ENCODE results near the gene PPARA.
"Not testable (repeated sequence)": the region's sequence is repeated elsewhere in the genome, so short reads cannot be mapped to it uniquely, and the experiment has no call there.

The PPARA gene

DNA sequence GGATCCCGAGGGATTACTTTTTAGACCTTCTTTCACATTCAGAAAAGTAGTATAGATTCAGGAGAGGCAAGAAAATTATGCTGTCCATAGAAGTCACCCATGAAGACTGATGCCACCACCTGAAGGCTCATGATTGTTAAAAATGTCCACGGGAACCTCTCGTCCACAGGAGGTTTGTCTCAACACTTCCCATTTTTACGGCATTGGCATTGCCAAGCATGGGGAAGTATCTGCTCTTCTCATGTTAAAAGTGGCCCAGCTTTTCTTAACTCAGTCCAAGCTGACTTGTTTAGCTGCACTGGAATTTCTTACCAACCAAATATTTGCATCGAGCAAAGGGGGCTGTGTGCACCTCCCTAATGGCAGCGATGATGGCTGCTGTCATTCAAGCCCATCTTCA lies 90.2 kb downstream of the PPARA start:
- no peak for DNase-seq (ENCODE audit: low read depth in 1 of 2, low spot score in 1 of 2)

DNA sequence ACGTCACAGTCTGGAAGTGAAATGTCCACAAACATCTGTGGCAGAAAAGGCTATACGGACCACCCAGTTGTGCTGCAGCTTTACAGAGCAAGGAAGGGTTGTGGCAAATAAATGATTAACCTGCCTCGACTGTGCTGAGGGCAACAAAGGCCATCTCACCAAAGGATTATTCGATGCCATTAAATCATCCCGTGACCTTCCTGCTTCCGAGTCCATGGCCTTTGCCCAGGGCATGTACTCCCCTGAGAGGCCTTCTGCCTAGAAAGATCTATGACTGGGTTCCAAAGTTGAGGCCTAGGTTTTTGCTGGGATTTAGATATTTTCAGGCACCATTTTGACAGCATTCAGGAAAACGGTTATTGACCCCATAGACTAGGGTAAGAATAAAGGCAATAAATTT lies 90.6 kb downstream of the PPARA start:
- DNase-seq (ENCODE audit: low read depth in 1 of 2, low spot score in 1 of 2): no peak

DNA sequence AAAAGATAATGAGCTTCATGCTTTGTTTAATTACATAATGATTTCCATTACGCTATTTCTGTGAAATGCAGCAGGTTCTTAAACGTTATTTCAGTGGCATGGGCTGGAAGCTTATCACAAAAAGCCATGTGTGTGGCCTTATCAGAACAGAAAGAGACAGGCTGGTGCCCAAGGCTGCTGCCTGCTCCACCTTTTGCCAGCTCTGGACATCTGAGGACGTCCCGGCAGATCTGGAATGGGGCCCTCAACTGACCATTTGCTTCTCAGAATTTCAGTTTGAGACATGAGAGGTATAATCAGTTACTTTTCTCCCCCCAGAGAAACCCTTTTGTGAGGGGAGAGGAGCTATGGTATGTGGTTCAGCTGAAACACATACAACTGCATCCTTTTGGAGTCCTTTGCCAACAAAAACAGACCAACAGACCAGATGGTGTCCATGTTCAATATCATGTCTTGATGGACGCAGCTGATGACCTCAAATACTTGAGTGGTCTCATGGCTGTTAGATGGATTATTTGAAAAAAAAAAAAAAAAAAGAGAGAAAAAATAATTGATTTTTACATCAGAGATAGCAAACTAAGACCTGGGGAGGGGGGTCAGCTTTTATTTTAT lies 91.2 kb downstream of the PPARA start:
- DNase-seq (ENCODE audit: low read depth in 1 of 2, low spot score in 1 of 2): no peak

DNA sequence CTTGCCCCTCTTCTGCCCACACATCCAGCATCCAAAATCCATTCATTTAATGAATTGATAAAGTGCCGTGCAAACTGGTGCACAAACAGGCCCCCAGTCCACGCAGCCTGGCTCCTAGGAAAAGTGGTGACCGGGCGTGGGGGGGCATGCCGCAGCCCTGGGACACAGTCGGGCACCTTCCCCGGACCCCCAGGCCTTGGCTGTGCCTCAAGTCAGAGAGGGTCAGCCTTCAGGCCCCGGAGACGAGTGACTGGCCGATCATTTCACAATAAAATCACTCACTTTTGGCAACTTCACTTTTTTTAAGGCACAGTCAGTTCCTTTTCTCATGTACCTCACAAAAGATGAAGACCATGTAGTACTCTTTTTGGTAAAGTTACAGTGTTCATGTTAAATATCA lies 91.8 kb downstream of the PPARA start:
- no peak for DNase-seq (ENCODE audit: low read depth in 1 of 2, low spot score in 1 of 2)

DNA sequence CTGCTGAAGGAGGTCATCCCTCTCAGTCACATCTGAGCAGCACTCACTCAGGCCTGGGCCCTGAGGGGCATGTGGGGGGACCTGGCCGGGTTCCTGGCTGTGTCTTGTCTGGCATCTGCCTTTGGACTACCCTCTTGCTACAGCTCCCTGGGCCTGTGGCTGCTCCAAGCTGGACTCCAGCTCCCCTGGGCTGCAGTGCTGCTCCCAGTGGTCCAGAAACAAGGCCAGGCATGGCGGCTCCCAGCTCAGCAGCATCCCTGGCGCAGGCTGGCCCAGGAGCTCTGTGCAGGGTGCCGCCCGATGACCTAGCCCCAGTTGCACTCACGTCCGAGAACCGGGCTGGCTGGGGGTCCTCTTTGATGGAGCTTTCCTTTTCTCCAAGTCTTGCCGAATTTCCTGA lies 94.4 kb downstream of the PPARA start:
- no peak for DNase-seq (ENCODE audit: low read depth in 1 of 2, low spot score in 1 of 2)

DNA sequence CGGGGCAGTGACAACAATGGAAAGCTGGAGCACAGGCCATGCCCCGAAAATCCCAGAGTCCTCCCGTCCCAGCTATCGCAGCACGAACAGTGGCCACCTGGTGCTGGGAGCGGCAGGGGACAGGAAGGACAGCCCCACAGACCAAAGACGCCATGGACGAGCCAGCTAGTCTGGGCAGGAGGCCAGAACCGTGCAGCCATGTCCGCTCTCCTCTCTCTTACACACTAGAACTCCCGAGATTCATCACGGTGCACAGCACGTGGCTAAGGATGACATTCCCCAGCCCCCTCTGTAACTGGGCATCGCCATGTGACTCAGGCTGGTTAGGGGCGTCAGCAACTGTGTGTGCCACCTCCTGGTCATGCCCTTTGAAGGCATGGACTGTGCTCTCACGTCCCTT lies 95.2 kb downstream of the PPARA start:
- DNase-seq (ENCODE audit: low read depth in 1 of 2, low spot score in 1 of 2): no peak

DNA sequence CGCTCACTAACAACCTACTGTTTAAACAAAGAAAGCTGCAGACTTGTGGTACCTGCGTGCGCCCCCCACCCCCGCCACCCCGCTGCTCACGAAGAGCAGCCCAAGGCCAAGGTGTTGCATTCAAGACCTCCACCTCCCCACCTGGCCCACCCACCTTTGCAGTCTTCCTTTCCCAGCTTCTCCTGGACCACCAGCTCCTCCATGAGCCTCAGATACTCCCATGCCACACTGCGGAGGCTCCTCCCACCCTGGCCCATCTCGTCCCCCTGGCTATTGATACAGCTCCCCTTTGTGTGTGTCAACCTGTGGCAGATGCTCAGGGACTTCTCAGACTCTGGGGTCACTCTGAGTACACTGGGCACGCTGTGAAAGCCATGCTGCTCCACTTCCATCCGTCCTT lies 95.9 kb downstream of the PPARA start:
- DNase-seq (ENCODE audit: low read depth in 1 of 2, low spot score in 1 of 2): no peak

DNA sequence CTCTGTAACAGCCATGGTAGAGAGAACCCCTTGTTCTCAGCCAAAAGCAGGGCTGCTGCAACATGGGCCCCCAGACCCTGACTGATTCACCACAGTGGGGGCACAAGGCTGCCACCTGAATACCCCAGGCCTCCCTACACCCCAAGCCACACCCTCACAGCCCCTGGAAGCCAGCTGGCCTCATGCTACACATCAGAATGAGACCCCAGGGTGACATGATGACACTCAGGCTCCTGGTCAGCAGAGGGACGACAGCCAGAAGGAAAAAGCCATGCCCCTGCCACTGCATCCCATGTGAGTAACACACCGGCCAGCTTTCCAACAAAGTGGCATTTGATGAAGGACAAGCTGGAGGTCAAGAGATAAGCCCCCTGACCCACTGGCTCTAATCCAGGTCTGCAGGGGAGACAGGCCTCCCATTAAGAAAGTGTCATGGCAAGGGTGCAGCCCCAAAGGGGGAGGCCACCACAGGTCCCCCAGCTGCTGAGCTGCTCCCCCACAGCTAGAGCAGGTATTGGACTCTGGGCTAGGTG lies 97.2 kb downstream of the PPARA start:
- no peak for DNase-seq (ENCODE audit: low read depth in 1 of 2, low spot score in 1 of 2)

DNA sequence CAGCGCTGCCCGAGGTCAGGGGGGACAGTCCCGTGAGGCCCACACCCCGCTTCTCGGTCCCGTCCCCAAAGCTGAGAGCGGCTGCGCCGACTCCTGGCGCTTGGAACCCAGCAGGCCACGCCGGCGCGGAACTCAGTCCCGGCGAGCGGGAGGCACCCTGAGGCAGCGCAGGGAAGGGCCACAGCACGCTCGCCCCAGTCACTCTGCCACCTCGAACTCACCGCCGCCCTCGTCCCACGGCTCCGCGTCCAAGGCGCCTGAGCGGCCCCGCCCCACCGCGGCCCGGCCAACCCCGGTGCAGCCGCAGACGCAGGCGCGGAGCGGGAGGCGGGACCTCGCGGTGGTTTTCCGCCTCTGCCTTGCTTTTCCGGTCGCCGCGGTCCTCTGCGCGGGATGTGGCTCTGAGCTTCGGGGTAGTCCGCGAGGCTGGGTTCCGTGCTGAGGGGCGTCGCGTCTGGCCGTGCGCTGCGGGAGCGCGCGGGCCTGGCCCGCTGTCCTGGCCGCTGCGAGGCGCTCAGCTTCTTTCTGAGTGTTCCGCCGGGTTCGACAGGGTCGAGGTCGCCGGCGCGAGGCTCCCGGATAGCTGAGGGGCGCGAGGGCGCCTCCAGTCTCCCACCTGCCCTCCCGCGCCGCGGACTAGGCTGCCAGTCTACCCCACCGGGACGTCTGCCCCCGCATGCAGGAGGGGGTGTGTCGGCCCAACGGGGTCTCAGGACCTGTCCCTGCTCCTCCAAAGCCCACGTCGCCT lies 99.9 kb downstream of the PPARA start, which contains the start of gene CDPF1:
Gene CDPF1, minus strand, starts transcription at position 259 of the 748 bp plus-strand sequence. CDS start 2,009 bp downstream, outside the sequence.
- DNase-seq (ENCODE audit: low read depth in 1 of 2, low spot score in 1 of 2): peak; percentile 82 to 85

DNA sequence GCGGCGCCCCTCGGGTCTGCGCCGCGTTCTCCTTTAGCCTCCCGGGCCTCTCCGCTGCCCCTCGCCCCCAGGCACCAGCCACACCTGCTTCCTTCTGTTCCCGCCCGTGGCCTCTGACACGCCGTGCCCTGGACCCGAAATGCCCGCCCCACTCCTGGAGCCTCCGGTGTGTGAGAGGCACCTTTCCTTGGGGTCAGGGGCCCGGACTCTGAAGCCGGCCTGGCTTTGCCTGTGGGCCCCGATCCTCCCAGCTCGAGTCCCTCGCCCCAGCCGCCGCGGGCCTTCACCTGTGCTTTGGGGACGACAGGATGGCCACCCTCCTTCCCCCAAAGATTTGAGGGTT lies 100.4 kb downstream of the PPARA start:
- DNase-seq (ENCODE audit: low read depth in 1 of 2, low spot score in 1 of 2): no peak

DNA sequence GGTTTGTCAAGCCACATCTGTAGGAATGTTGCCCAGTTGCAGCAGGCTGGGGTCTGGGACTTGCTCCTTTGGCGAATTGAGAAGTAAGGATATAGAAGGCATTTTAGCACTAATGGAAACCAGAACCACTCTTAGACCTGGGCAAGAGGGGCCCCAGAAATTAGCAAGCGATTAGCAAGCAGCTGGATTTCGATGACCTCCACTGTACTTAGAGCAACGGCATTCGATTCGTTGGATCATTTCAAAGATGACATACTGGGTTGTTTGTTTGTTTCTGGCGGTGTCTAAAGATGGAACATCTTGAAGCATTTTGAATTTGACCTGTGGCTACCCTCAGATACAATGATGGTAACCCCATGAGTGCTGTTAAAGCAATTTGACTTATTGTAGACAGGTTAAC lies 100.9 kb downstream of the PPARA start:
- DNase-seq (ENCODE audit: low read depth in 1 of 2, low spot score in 1 of 2): no peak

DNA sequence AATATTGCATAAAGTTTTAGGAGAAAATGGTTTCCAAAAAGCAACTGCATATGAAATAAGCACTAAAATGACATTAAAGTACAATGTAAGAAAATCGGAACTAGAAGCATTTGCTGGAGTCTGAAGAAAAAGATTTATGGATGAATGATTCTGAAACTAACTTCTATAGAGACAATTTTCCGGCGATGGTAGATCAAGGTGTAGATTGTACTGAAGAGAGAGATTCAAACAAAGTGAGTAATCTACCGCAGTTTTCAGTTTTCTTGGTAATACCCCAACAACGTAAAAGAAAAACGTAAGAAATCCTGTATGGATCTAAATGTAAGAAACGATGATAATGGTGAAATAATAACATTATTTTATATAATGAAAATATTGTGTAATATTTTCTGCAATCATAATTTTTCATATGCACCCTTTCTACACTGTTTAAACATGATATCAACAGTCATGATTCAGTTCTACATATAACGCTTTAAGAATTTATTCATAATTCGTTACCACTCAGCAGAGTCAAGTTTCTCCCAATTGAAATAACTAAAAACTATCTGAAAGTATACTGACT lies 101.6 kb downstream of the PPARA start:
- DNase-seq (ENCODE audit: low read depth in 1 of 2, low spot score in 1 of 2): no peak

DNA sequence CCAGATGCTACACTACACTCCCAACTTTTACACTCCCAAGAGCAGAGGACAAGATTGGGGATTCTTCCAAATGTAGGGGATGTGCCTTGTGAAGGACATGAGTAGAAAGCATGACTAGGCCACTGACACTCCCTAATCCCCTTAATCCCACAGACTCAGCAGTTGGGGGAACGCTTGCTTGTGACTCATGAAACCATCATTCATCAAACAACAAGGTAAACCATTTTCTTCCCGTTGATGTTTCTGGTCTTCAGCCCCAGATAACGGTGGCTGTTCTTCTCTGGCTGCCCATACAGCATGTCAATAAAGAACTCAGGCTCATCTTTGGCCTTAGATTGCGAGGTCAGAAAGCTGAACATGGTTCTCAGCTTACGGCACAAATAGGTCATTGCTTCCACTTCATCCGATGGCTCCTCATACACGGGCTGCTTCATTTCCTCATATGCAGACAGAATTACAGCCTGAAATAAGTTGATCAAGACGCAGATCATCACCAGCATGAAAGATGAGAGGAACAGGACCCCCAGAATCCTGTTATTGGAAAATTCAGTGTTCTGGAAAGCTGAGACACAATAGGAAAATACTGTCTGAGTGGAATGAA lies 106.1 kb downstream of the PPARA start:
- DNase-seq (ENCODE audit: low read depth in 1 of 2, low spot score in 1 of 2): no peak

DNA sequence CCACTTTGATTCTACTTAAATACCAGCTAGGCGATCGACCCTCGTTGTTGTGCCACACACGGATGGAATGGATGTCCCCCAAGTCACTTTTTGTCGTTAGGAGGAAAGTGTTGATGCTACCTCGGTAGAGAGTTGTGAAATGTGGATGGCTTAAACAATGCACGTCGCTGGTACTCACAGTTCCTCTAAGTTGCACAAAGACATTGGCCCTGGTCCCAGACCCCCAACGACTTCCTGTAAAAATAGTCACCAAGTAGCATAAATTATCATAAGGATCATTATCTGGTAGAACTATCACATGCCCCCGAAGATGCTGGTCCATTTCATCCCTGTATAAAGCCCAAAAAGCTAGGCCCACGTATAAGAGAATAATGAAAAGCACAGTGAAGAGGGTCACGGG lies 109.0 kb downstream of the PPARA start:
- DNase-seq (ENCODE audit: low read depth in 1 of 2, low spot score in 1 of 2): no peak

DNA sequence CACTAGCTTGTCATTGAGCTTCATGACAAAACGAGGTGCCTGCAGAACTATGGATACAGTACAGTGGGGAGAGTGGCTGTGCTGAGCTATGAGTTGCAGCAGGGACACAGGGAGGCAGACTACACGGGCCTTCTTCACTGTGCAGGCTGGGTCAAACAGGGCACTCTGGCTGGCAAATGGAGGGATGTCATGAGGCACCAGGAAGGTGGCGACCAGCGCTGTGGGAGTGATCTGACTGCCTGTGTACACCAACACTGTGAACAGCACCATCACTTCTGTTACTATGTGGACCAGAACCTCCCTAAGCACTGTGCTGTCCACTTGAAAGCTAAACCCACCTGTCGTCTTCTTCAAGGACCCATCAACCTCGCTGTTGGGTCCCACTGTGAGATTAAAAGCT lies 109.7 kb downstream of the PPARA start:
- no peak for DNase-seq (ENCODE audit: low read depth in 1 of 2, low spot score in 1 of 2)

DNA sequence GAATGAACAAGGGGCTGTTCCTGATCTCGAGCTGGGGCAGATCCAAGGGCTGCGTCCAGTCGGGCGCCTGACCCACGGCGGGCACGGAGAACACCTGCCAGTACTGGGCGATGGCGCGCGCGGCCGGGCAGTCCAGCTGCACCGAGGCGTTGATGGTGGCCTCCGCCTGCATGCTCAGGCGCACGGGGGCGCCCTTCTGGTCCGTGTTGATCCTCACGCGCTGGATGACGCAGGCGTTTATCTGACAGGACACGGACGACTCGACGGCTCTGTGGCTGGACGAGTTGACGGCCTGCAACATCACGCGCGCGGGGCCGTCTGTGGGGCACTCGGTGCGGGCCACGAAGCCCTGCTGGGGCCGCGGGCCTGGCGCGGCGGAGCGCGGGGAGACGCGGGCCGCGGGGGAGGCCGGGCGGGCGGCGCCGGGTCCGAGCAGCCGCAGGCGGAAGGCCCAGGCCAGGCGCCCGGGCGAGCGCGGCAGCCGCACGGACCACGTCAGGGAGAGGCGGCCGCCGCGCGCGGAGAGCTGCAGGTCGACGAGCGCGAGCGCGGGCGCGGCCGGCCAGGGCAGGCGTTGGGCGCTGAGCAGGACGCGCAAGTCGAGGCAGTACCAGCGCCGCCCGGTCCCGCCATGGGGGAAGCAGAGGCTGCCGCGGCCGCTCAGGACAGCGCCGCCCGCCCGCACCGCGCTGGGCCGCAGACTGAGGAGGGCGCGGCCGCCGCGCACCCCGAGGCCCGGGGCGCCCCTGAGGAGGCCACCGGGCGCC lies 112.3 kb downstream of the PPARA start:
- DNase-seq (ENCODE audit: low read depth in 1 of 2, low spot score in 1 of 2): no peak

DNA sequence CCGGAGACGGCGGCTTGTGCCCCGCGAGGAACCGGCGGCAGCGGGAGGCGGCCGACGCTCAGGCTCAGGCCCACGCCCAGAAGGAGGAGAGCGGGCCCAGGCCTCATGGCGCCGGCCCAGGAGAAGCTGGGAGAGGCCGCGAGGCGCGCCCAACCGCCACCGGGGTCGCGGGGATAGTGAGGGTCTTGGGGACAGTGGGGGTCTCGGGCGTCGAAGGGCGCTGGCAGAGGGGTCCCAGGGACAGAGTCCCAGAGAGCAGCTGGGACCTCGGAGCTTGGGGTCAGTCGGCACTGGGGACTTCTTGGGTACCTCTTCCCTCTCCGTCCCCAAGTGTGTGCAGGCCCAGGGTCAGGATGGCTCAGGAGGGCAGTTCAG lies 112.9 kb downstream of the PPARA start, which contains the start of gene PKDREJ:
Gene PKDREJ, minus strand, starts transcription at position 128 of the 375 bp plus-strand sequence. Its CDS starts 21 bp downstream, at position 107.
- DNase-seq (ENCODE audit: low read depth in 1 of 2, low spot score in 1 of 2): no peak

DNA sequence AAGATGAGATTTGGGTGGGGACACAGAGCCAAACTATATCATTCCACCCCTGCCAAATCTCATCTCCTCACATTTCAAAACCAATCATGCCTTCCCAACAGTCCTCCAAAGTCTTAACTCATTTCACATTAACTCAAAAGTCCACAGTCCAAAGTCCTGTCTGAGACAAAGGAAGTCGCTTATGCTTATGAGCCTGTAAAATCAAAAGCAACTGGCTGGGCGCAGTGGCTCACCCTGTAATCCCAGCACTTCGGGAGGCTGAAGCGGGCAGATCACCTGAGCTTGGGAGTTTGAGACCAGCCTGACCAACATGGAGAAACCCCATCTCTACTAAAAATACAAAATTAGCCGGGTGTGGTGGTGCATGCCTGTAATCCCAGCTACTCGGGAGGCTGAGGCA lies 114.2 kb downstream of the PPARA start:
- not testable (repeated sequence) for DNase-seq (ENCODE audit: low read depth in 1 of 2, low spot score in 1 of 2)

DNA sequence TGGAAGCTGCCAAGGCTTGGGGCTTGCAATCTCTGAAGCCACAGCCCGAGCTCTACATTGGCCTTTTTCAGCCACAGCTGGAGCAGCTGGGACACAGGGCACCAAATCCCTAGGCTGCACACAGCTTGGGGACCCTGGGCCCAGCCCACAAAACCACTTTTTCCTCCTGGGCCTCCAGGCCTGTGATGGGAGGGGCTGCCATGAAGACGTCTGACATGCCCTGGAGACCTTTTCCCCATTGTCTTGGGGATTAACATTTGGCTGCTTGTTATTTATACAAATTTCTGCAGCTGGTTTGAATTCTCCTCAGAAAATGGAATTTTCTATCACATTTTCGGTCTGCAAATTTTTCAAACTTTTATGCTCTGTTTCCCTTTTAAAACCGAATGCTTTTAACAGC lies 115.3 kb downstream of the PPARA start:
- not testable (repeated sequence) for DNase-seq (ENCODE audit: low read depth in 1 of 2, low spot score in 1 of 2)

DNA sequence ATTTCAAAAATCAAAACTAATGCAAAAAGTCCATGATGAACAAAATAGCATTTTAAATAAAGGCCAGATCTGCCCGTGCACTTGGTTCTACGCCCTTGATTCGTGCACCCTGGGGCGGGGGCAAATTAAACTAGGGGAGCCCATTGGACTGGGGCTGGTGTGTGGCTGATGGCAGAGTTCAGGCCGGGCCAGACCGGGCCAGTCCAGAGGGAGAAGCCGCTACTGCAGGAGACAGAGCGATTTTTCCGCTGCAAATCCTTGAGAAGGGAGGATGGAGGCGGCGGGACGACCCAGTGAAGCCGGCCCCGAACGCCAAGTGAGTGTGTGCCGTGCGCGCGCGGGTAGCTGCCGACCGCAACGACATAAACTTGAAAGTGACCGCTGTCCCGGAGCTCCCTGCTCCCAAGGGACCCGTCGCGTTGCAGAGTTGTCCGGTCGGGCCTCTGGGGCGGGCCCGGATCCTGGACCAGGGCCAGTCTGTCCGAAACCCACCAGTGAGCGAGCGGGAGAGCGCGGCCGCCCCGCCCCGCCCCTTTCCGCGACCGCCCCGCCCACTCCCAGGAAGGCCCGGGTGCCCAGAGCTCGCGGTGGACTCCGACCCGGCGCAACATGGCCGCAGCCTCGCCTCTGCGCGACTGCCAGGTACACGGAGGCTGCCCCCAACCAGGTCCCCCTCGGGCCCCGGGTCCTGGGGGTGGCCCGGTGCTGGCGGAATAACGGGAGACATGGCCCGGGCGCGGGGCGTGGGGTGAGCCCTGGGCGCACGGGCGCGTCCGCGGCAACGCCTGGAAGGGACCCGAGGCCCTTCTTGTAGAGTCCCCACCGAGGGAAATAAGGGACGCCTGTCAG lies 117.3 kb downstream of the PPARA start, which contains the start of gene TTC38:
Gene TTC38, plus strand, starts transcription at position 578 of the 849 bp plus-strand sequence. Its CDS starts 32 bp downstream, at position 610.
- DNase-seq (ENCODE audit: low read depth in 1 of 2, low spot score in 1 of 2): no peak
